Measurements from ENCODE around the gene DARS2. TPM values are rescaled to one million over a fixed set of nuclear protein-coding genes. Genes with fewer than 3 reads are reported as not detected.
"Not testable (repeated sequence)": the region's sequence is repeated elsewhere in the genome, so short reads cannot be mapped to it uniquely, and the experiment has no call there.

The DARS2 gene
- total and polyA plus RNA-seq, 10 of the 15 experiments (the other 5 are each of a cell fraction or from before 2014, with no cell fraction given), result 23.9 to 69.7 (median 37.3) TPM

GRCh38 chr1:173802961-173803360 lies 21.5 kb upstream of the DARS2 start:
- SMC1A ChIA-PET (ENCODE audit: uncharacterized antibody, unreplicated experiment), result interaction anchor here (2.2 kb wide), 1 partner anchor 9 kb away, joined by 7 read pairs; no protein-coding TSS in a partner anchor
- H3K27ac ChIP-seq (ENCODE audit: control insufficient read depth, insufficient read depth), result no peak overlapping the region

GRCh38 chr1:173813654-173814053 lies 10.8 kb upstream of the DARS2 start:
- H3K4me1 ChIP-seq (ENCODE audit: control insufficient read depth, insufficient read depth, low read length); H3K4me3 ChIP-seq; ATAC-seq; POLR2A ChIA-PET; intact Hi-C loops (cut with micrococcal nuclease; ENCODE audit: unreplicated experiment); H3K9me3 ChIP-seq (replicated peaks; ENCODE audit: control insufficient read depth, insufficient read depth, low read length); H3K27ac ChIP-seq (ENCODE audit: control insufficient read depth, insufficient read depth); SMC1A ChIA-PET (ENCODE audit: uncharacterized antibody, unreplicated experiment); BruUV-seq (replicated peaks); H3K27me3 ChIP-seq (replicated peaks in 1 of 2; ENCODE audit: control insufficient read depth in 2 of 2, insufficient read depth in 2 of 2, low read length in 1 of 2); RAD21 ChIA-PET (ENCODE audit: unreplicated experiment); CTCF ChIA-PET; H3K4me2 ChIP-seq (ENCODE audit: control insufficient read depth, insufficient read depth); H4K20me1 ChIP-seq (ENCODE audit: control insufficient read depth, insufficient read depth); H3K9ac ChIP-seq (ENCODE audit: control insufficient read depth, insufficient read depth, low read length); H3K79me2 ChIP-seq (ENCODE audit: control insufficient read depth, insufficient read depth, low read length); in situ Hi-C loops (cut with MboI); DNase-seq (ENCODE audit: low read depth, low spot score); H2AFZ ChIP-seq (ENCODE audit: control insufficient read depth, low read depth, low read length); FAIRE-seq: not testable (repeated sequence)
- H3K36me3 ChIP-seq (ENCODE audit: control insufficient read depth in 2 of 2, insufficient read depth in 2 of 2, low read length in 1 of 2), result peaks cover 0 to 10% of the 10 kb centered on the region in 2 experiments; a peak in 3 of 4 replicates
- 95% methylated on average over 5 of the region's 5 CpGs for WGBS (ENCODE audit: insufficient coverage, insufficient replicate concordance, low lambda C conversion rate, missing lambda C conversion rate)

More at GRCh38 chr1:173802961-173803360, 21.5 kb upstream of the DARS2 start:
- in situ Hi-C loops (cut with MboI) (no loop called here), intact Hi-C loops (cut with micrococcal nuclease; ENCODE audit: unreplicated experiment) (no loop called here)
- TF ChIP-seq PKNOX1 (IDR thresholded peaks at IDR 0.05) (no peak), BHLHE40 (IDR thresholded peaks at IDR 0.05; ENCODE audit: borderline replicate concordance in 1 of 2, low read depth in 2 of 2, low read length in 1 of 2) (no peak), GATAD2B (conservative IDR thresholded peaks at IDR 0.05; ENCODE audit: low read depth) (no peak), ZNF622 (IDR thresholded peaks at IDR 0.05) (no peak), ASH2L (IDR thresholded peaks at IDR 0.05; ENCODE audit: borderline replicate concordance, low read depth) (no peak), SMAD5 (IDR thresholded peaks at IDR 0.05; ENCODE audit: low read depth) (no peak), TCF3 (IDR thresholded peaks at IDR 0.05; ENCODE audit: borderline replicate concordance, insufficient read depth, low read depth, low read length) (no peak), CREM (IDR thresholded peaks at IDR 0.05; ENCODE audit: low read depth) (no peak), POLR2AphosphoS2 (IDR thresholded peaks at IDR 0.05; ENCODE audit: low read depth, low read length) (no peak), SRF (IDR thresholded peaks at IDR 0.05; ENCODE audit: low read depth in 2 of 2, low read length in 2 of 2) (no peak), FOXK2 (IDR thresholded peaks at IDR 0.05) (no peak), MYC (IDR thresholded peaks at IDR 0.05; ENCODE audit: insufficient read depth, insufficient read length, insufficient replicate concordance, low read length, severe bottlenecking) (no peak), ZNF217 (IDR thresholded peaks at IDR 0.05) (no peak)
- CTCF ChIA-PET, result interaction anchor here (1.0 to 1.5 kb wide), 2 partner anchors 23 to 373 kb away, joined by 3 to 4 read pairs; no protein-coding TSS in a partner anchor
- Histone ChIP-seq H3K27me3 (replicated peaks in 1 of 2; ENCODE audit: control insufficient read depth in 2 of 2, insufficient read depth in 2 of 2, low read length in 1 of 2) (no peaks in the 10 kb centered on the region), H3K9me3 (replicated peaks; ENCODE audit: control insufficient read depth, insufficient read depth, low read length) (no peaks in the 10 kb centered on the region), H3K79me2 (ENCODE audit: control insufficient read depth, insufficient read depth, low read length) (no peaks in the 10 kb centered on the region), H3K4me1 (ENCODE audit: control insufficient read depth, insufficient read depth, low read length) (no peaks in the 10 kb centered on the region), H4K20me1 (ENCODE audit: control insufficient read depth, insufficient read depth) (no peaks in the 10 kb centered on the region), H3K4me3 (no peak overlapping the region), H3K4me2 (ENCODE audit: control insufficient read depth, insufficient read depth) (no peak overlapping the region), H2AFZ (ENCODE audit: control insufficient read depth, low read depth, low read length) (no peak overlapping the region), H3K9ac (ENCODE audit: control insufficient read depth, insufficient read depth, low read length) (no peak overlapping the region), H3K36me3 (ENCODE audit: control insufficient read depth in 2 of 2, insufficient read depth in 2 of 2, low read length in 1 of 2) (peaks cover 8 to 22% of the 10 kb centered on the region in 2 experiments)
- BruUV-seq (replicated peaks), result no TSS peak
- RAD21 ChIA-PET (ENCODE audit: unreplicated experiment), result no interaction called here
- POLR2A ChIA-PET, result no interaction called here
- FAIRE-seq (no peak), ATAC-seq (no peak), DNase-seq (ENCODE audit: low read depth, low spot score) (no peak)
- 73% methylated on average over 2 of the region's 2 CpGs for WGBS (ENCODE audit: insufficient coverage, insufficient replicate concordance, low lambda C conversion rate, missing lambda C conversion rate)

All from GM12878 (cell line).